Inflammatory macrophage treated with lipopolysaccharide for 1 hour (primary cell): ENCODE results near the gene ITPRID1.

ENCODE experiments used
- DNase-seq, 2 donors: peaks; one replicate each; pipeline ENCODE4 v3.0.0-alpha.2; 2020 to 2022

The ITPRID1 gene

DNA sequence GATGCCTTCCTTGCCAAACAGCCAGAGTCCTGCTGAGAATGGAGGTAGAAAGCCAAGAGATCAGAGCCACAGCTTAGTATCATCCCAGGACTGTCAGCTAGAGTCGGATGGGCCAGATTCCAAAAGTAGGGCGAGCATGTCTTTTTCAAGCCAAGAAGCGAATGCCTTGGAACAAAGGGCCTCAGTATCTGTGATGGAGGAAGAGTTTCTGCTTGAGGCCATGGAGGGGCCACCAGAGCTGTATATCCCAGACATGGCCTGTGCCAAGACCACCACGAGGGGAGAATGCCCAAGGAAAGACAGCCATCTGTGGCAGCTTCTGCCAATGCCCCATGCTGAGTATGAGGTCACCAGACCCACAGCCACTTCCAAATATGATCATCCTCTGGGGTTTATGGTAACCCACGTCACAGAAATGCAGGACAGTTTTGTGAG, 128.8 kb downstream of the ITPRID1 start:
- DNase-seq = no peak

DNA sequence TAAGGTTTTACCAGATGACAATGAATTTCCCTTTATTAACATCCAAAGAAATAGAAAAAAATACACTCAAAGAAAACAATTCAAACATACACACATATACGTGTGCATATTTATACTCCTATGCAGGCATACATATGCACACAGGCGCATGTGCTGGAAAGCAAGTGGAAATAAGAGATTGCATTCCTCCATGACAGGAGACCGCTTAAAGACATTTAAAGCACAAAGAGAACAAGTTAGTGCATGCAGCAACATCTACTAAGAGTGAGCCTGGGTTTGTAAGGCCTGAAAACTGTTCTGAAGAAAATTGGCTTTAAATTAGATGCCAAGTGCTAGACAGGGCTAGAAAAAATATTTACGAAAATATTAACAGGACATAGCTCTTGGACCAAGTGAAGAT, 133.1 kb downstream of the ITPRID1 start:
- DNase-seq = no peak

DNA sequence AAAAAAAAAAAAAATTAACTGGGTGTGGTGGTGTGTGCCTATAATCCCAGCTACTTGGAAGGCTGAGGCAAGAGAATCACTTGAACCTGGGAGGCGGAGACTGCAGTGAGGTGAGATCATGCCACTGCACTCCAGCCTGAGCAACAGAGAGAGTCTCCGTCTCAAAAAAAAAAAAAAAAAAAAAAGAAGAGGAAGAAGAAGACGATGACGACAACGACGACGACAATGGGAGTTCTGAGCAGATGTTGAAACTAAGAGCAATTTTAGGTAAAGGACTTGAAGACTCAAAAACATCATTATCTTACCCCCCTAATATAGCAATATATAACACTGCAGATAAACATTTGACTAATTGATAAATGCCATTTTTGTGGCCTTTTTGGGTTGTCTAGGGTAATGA, 133.6 kb downstream of the ITPRID1 start:
- peak; percentile 65 to 69 for DNase-seq

DNA sequence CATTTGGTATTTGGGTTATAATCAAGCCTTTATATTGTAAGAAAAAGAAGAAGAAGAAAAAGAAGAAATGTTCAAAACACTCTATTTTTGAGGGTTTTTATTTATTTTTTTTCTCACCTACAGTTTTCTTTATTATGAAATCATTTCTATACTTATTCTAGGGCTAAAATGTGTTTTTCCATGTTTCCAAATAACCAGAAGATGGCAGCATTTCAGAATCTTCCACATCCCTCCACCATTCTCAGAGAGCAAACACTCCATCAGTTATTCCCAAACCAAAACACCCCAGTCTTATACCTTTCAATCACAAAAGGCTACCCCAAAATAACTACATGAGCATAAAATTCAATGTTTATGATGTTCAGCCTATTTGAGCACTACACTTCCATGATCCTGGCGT, 134.4 kb downstream of the ITPRID1 start:
- DNase-seq = peak in 1 of 2 donors; percentile 44

DNA sequence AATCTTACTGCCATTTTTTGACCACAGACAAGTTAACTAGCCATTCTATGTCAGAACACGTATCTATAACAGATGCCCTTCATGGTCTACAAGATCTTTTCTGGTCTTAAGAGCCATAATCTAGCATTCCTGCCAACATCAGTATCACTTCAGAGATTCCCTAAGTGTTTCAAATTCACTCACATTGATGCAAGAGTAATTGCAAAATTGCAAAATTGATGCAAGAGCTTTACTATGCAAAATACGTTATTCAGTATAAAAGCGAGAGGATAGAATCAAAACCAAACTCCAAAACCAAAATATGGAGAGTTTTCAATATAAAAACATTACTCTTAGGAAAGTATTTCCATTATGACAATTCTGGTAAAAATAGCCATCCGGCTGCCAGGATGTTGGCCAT, 135.0 kb downstream of the ITPRID1 start:
- DNase-seq = peak; percentile 52 to 83

DNA sequence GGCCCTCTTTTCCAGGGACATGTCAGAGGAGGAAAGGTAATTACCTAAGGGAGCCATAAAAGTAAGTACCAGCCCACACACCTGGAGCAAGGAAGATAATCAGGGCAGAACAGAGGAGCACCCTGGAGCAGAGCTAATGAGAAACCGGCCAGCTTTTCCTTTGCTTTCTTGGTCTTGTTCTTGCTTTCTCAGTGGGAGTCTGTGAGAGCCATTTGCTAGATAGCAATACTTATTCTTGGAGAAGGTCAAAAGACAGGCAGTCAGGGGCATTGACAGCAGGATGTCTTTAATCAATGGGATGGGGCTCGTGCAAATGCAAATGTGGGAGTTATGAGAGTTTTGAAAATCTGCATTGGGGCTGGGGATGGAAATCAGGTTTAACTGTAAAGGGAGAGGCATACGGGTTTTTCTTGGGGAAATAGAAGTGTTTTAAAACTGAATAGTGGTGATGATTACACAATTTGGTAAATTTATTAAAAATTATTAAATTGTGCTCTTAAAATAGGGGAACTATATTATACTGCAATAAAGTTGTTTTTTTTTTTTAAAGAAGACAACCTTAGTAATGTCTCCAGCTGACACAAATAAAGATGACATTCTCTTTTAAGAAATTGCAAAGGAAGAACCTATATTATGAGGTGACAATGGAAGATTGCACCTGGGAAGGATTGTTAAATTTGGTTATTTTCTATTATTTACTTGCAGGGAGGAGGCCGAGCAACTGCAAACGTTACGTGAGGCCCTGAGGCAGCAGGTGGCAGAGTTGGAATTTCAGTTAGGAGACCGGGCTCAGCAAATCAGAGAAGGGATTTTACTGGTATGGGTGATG, 137.6 kb downstream of the ITPRID1 start:
- DNase-seq = peak; percentile 49 to 51

DNA sequence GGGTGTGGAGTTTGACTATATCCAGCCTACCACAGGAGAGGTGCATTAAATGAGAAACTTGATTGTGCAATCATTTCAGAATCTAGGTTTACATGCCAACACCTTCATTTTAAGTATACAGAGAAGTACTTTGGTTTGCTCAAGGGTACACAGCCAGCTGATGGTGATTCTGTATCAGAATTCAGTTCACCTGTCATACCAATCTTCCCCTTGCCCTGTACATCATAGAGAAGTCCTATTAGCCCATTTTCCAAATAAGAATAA, 138.1 kb downstream of the ITPRID1 start:
- DNase-seq = no peak

DNA sequence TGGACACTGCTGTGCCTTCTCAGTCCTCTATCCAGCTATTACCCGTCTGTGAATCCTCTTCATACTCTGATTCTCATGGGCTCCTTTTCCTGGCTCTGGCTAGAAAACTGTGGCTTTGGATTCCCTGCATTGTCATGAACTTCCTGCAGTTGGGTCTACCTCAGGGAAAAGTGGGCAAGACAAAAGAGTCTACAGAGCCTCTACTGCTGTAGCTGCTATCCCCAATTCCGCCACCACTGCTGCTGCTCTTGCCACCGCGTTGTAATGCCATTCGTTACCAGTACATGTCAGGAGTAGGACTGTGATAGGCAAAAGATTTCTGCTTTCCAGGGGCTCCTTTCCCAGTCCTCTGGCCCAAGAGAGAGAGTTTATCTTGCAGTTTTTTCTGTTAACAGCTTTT, 149.2 kb downstream of the ITPRID1 start:
- DNase-seq = no peak

DNA sequence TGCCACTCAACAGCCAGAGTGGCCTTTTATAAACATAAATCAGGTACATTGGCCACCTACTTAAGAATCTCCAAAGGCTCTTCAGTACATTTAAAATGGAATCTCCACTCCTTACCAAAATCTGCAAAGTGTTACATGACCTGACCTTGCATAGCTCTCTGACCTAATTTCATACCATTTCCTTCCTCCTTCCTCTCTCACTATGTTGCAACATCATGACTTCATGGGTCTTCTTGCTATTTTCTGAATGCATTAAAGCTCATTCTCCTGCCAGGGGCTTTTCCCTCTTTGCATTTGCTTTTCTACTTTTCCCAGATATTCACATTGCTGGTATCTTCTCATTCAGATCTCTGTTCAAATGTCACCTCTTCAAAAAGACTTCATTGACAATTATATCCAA, 151.0 kb downstream of the ITPRID1 start:
- DNase-seq = peak; percentile 89 to 90

DNA sequence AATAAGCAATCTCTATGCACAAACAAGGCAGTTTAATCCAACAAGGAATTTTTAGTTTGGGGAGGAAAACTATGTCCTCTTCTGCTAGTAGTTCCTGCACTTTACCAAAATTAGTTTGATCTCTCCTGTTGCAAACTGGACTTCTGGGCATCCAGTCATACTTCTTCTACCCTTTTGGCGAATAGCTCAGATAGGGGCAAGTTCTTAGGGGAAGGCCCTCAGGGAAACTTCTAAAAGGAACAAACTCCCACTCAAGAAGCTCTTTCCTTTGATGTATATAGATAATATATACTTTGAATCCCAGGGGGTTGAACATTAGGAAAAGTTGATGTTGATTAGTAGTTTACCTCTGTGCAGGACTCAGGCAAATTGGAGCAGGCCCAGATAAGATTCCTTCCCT, 151.7 kb downstream of the ITPRID1 start:
- DNase-seq = peak; percentile 41 to 61

DNA sequence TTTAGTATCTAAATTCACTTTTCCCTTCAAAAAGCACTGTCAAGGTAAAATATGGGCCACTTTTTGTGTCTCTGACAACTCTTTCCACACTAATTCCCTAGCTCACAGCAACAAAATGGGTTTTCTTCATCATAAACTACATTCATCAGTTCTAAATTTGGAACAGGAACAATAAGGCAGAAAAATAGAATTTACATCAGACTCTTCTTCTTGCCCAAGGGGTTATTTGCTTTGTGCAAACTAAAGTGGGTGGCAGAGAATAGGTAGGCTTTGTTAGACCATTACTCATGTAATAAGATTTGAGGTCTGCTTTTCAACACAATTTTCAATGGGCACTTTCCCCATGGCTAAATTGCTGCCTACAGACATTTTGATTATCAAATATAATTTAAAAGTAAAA, 155.6 kb downstream of the ITPRID1 start:
- peak in 1 of 2 donors; percentile 56 for DNase-seq

DNA sequence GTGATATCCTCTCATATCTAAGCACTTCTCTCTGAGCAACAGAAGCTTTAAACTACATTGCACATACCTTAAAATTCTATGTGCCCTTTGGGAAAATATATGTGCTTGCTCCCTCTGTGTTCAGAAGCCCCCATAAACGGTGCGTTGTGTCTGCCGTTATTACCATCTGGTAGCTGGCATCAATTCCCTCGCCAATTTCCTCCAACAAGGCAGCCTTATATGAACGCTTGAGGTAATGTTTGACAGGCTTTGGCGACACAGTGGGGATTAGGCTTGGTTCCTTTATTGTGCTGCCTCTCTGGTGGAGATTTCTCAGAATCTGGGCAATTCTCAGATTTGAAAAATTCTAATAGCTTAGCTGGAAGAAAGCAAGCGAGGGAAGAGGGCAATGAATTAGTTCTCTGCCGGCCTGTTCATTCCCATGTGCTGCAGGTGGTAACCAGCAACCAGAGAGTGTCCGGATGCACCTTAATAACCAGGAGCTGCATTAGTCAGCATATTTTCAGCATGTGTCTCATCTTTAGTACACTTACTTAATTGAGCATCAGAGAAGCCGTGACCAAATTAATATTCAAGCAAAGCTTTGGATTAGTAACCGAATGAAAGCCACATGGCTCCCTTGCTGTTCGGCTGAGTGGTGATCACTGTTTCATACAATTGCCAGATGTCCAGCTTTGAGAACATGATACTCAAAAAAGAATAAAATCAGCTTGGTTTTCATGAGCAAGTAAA, 165.8 kb downstream of the ITPRID1 start:
- no peak for DNase-seq

DNA sequence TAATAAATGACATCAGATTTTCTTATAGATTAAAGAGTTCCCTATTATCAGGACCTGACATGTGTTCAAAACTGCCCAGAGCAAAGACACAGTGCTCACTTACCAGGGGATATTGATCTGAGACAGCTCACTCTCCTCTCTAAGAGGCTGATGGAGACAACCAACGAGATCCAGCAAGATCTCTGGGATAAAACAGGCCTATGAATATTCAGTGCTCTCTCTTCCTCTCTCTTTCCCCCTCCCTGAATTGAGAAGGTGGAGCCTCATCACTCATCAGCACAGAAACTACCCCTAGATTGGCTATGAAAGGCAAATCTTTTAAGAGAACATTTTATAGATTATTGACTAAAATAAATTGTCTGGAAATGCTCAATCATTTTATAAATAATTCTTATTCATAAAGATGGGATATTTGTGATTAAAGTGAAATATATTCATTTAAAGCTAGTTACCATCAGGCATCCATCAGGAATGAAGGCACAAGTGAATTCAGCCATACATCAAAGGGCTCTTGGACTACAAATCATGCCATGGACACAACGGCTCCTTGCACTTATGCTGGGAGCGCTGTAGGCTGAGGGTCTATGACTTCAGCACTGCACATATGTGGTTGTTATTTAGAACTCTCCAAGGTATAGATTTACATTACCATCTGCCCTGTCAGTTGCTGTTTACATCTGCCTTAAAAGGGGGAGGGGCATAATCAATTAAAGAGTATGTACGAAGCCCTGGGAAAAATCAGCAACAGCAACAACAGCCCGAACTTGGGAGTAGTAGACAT, 169.7 kb downstream of the ITPRID1 start:
- no peak for DNase-seq

DNA sequence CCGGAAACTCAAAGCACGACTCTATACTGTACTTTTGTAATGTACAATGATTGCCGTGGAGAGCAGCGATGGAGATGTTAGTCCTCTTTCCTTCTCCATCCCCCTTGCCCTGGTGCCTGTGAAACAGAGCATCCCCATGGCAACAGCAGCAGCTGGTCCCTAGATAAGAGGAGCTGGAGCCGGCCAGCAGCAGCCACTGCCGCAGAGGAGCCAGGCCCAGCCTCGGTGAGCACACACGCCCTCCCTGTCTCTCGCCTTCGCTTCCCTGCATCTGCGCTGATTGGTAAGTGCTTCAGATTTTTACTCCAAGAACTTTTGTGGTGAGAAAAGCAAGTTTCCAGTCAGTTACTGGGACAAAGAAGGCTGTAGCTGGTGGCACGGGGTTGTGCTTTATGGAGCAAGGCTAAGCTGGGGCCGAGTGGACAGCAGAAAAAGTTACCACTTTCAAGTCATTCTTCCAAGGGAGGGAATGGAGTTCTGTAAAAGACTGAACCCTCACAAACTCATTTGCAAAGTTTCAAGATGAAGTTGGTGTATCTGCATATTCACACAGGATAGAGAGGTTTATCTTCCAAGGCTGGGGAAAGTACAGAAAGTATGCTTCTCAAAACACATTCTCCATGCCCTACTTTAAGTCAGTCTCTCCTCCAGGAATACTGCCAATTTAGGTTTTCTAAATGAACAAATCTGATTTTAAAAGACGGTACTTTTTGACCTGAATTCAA, 173.3 kb downstream of the ITPRID1 start, which contains the start of gene PPP1R17:
TSS of gene PPP1R17 (plus strand) at position 192 of the 725 bp plus-strand sequence. CDS start 5,227 bp downstream, outside the sequence.
- peak in 1 of 2 donors; percentile 15 for DNase-seq

DNA sequence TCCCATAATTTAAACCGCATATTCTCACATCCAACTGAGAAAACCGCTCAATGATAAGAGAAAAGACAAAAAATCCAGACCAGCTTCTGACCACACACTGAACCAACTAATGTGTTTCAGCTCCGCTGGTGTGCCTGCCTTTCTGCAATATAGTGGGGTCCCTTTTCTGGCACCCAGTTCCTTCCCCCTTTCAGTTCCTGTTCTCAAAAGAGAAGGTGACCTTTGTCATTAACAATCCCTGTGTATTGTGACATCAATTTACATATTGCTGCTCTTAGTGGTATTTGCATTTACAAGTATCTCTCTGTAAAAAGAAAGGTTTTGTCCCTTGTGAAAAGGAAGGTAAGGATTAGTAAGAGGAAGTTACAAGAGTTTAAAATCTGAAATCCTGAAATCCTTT, 174.5 kb downstream of the ITPRID1 start:
- DNase-seq = peak; percentile 80 to 90

DNA sequence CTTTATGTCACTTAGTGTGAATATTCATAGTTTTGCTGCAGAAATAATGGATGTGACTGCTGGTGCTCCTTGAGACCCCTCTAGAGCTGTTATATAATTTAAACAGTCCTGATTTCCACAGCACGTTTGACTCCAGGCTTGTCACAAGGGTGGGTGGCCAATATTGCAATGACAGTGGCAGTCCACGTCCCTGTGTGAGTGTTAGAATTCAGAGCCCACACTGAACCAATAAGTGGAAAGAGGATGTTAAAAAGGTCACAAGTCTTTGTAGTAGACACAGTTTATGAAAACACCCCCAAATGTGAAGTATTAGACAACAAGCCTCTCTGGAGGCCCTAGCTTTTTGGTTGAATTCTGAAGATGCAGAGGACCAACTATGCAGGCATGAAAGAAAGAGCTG, 175.1 kb downstream of the ITPRID1 start:
- peak; percentile 43 to 73 for DNase-seq

DNA sequence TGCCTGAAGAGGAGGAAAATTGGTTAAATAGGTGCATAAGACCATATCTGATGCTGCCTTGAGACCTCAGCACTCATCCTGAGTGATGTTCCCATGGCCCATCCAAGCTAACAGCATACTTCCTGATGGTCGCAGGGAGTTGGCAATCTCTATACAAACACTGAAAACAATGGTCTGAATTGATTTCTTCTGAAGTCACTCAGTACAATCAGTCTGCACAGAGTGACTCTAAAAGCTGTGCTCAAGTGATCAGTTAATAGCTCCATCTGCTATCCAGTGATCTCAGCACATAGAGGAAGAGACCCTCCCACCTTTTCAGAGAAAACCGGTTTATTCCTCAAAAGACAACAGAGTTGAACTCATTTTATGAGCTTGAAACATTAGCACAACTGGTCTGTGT, 177.0 kb downstream of the ITPRID1 start:
- DNase-seq = no peak

DNA sequence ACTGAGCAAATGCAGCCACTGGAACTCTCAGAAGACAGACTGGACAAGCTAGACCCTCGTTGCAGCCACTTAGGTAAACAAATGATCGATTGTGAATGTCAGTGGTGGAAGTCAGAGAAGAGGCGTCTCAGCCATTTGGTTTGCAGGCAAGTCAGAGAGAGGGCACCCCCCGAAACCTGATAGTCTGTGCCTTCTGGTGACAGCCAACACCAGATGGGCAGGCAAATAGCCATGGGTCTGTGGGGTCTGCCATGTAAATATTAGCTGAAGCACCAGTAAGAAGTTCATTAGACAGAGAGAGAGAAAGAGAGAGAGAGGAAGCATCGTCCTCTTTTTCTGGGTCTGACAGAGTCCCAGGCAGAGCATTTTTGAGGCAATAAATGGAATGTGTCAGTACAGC, 178.6 kb downstream of the ITPRID1 start:
- no peak for DNase-seq

DNA sequence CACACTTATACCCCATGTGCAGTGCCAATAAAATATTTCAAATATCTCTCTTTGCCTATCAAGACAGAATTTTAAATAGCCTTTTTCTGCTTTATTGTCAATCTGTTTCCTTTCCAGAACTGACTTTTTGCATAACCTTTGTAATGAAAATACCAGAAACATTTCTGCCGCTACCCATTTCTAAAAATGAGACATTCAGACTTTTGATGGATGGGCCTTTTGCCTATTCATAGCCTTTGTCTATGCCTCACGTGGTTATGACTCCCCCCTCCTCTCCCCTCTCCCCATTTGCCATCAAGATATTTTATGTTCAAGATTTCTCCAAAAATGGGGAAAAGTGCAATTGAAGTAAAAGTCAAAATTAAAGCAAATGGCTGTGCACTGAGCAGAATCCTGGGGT, 179.0 kb downstream of the ITPRID1 start:
- no peak for DNase-seq

DNA sequence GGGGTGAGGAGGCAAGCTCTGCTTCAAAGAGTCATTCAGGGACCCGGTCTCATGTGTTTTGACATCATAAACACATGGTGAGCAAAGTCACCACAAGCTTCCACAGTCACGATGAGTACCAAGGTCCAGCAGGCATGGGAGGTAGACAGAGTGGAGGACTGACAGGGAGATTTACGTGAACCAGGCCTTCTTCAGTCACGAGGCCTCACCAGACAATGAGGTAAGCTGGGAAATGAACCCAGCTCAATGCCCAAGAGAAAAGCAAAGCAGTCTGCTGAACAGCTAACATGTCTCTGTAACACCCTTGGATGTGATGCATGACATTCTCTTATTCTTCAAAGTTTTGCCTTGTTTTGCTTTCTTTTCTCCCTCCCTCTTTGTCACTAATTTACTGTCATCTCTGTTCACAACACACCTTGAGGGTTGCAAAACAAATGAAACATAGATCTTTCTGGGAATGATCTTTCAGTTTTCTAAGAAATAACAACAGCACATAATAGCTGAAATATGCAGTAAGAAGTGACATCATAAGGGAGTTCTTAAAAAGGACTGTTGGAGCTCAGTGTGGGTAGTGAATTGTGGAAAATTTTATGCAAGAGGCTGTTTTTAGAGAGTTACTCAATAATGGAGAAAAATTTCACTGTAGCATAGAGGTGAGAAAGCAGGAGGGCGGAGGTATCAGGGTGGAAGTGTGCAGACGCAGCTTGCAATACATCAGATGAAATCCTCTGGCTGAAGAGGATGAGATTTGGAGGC, 182.1 kb downstream of the ITPRID1 start:
- DNase-seq = peak; percentile 70 to 87

DNA sequence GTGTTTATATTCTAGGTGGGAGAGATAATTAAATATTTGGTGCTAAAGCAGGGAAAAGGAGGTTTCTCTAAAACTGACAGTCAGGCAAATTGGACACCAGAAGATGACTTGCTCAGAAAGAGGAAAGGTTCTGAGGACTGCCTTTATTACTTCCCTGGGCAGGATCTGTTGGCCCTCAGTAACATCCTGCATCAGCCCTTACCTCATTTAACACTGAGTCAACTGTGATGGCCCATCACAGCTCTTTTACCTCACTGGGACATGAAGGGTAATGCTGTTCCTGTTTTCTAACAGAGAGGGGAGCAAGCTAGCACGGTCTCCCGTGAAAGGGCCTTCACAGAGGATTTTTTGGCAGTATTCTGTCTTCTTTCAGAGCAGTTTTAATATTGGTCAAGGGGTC, 185.2 kb downstream of the ITPRID1 start:
- peak in 1 of 2 donors; percentile 71 for DNase-seq

DNA sequence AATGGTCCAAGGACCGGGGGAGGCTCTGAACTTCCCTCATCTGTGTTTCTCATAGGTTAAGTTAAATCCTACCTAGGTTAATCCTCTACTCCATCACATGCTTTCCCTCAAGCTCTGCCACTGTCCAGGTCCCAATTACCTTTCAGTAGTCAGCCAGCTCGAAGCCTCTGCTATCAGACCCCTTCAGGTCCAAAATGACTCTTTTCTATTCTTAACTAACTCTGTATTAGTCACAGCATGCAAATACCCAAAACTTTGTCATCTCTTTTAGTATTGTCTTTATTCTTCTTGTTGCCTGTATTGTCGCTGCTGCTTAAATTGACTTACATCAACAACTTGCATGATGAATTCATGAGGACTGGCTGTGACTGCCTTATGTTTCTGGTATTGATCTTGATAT, 188.5 kb downstream of the ITPRID1 start:
- DNase-seq = no peak
